Measurements from ENCODE around the gene TOMM6. TPM values are rescaled to one million over a fixed set of nuclear protein-coding genes. Genes with fewer than 3 reads are reported as not detected.
"Not testable (repeated sequence)": the region's sequence is repeated elsewhere in the genome, so short reads cannot be mapped to it uniquely, and the experiment has no call there.

TOMM6 gene
- total RNA-seq, 1 donor: 56.3 TPM

DNA sequence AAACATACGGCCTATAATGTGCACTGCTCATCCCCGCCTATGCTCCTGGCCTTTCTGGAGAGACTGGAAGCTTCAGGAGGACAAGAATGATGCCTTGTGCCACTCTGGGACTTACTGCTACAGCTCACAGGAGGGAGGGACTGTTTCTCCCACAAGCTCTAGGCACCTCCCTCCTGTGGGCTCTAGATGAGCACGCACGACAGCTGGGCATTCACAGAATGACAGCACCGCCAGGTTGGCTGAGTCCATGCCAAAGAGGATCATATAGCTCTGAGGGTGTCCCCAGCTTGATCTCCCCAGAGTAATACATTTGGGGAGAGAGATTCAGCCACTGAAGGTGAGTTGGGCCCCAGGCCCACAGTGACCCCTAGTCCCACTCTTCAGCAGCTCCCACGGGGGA, 30.2 kb upstream of the TOMM6 start:
- no peaks in the 10 kb centered on the region for H3K9me3 ChIP-seq (ENCODE audit: low read depth, low read length)
- H3K4me1 ChIP-seq (ENCODE audit: insufficient read depth, low read length): no peaks in the 10 kb centered on the region
- H3K27me3 ChIP-seq (ENCODE audit: insufficient read depth, low read length): no peaks in the 10 kb centered on the region
- H3K4me3 ChIP-seq (ENCODE audit: low read length): no peak overlapping the region

DNA sequence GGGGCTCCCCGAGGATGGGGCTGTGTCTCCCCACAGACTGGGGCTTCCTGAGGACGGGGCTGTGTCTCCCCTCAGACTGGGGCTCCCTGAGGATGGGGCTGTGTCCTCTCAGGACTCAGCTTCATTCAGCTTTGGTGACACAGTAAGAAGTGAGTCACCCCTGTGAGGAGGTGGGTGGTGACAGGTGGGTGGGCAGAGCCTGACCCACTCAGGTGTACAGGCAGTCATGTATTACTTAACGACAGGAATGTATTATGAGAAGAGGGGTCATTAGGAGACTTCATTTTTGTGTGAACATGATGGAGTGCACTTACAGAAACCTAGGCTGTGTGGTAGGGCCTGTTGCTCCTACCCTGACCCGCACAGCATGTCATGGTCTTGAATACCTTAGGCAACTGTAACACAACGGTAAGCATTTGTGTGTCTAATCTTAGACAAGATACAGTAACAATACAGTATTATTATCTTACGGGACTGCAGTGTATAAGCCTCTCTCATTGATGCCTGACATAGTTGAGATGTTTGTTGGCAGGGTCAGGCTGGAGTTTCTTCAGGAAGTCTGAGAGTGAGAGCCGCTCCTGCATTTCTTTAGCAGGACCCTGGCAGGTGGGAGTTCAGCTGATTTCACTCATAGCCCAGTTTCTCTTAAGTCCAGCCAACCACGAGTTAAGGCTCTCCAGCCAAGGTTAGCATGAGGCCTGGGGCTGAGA, 29.4 kb upstream of the TOMM6 start:
- Histone ChIP-seq H3K27me3 (ENCODE audit: insufficient read depth, low read length) (no peaks in the 10 kb centered on the region), H3K9me3 (ENCODE audit: low read depth, low read length) (no peaks in the 10 kb centered on the region), H3K4me1 (ENCODE audit: insufficient read depth, low read length) (no peaks in the 10 kb centered on the region), H3K4me3 (ENCODE audit: low read length) (no peak overlapping the region)

DNA sequence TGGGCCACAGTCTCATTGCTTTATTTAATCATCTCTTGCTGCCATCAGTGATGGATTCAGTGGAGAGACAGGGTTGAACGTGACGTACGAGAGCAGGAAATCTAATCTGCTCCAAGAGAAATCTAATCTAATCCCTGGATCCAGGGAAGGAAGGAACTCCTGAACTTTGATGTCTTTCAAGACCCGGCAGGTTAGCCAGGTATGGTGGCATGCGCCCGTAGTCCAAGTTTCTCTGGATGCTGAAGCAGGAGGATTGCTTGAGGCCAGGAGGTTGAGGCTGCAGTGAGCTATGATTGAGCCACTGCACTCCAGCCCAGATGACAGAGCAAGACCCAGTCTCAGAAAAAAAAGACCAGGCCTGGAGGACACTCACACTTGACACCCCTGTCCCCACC, 28.9 kb upstream of the TOMM6 start:
- Histone ChIP-seq H3K9me3 (ENCODE audit: low read depth, low read length) (no peaks in the 10 kb centered on the region), H3K4me1 (ENCODE audit: insufficient read depth, low read length) (no peaks in the 10 kb centered on the region), H3K4me3 (ENCODE audit: low read length) (no peak overlapping the region), H3K27me3 (ENCODE audit: insufficient read depth, low read length) (no peaks in the 10 kb centered on the region)

DNA sequence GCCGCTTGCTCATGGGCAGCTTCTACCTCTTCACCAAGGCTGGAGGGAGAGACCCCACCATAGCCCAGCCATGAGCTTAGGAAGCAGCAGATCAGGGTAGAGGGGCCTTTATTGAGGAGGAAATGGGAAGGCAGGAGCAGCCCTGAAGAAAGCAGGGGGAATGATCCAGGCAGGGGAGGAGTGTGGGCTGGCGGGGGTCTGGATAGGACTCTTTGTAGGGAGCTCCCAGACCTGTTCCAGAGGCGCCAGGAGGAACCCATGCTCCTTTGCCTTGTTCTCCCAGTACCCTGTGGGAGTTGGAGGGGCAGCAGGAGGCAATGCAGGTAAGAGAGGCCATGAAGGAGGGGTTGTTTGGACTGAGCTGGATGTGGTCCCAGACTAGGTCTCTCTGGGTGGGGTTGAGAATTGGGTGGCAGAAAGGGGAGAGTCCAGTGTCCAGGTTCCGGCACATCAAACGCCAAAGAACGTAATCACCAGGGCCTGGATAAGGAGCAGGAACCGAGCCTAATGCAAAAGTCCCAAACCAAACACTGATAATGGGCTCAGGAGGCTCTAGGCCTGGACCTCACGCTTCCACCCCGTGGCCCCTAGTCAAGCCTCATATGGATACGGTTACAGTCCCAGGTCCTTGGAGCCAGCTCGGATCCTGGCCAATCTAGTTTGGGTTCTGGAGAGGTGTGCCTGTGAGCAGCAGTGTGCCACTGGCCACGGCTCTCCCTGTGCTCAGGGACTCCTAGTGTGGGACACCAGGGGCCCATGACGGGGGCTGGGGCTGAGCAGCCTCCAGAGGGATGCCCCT, 28.2 kb upstream of the TOMM6 start:
- Histone ChIP-seq H3K4me1 (ENCODE audit: insufficient read depth, low read length) (no peaks in the 10 kb centered on the region), H3K27me3 (ENCODE audit: insufficient read depth, low read length) (no peaks in the 10 kb centered on the region), H3K4me3 (ENCODE audit: low read length) (no peak overlapping the region), H3K9me3 (ENCODE audit: low read depth, low read length) (no peaks in the 10 kb centered on the region)

DNA sequence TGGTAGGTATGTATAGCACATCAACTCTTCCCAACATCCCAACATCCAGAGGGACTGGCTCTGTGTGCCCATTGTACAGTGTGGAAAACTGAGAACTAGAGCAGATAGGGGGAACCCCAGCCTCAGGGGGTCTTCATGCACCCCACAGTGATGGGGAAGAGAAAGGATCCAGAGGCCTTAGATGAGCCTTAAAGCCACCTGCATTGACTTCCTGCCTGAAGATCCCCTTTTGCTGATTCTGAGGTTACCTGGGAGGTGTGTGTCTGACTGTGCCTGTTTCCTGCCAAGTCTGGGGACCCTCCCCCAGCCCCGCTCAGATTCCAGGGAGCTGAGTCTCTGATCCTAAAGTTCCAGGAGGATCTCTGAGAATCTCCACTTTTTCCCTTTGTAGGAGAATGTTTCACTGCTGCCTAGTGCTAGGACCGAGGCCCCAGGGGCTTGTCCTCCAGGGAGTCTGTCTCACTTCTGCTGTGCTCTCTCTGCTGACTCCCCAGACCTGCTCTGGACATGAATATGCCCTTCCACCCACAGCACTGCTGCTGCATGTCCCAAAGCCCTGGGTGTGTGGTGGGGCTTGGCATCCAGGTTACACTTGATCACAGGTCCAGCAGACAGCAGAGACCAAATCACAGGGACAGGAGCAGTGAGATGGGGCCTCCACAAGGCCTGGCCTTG, 27.5 kb upstream of the TOMM6 start:
- H3K4me3 ChIP-seq (ENCODE audit: low read length): no peak overlapping the region
- no peaks in the 10 kb centered on the region for H3K4me1 ChIP-seq (ENCODE audit: insufficient read depth, low read length)
- H3K9me3 ChIP-seq (ENCODE audit: low read depth, low read length): no peaks in the 10 kb centered on the region
- H3K27me3 ChIP-seq (ENCODE audit: insufficient read depth, low read length): no peaks in the 10 kb centered on the region

DNA sequence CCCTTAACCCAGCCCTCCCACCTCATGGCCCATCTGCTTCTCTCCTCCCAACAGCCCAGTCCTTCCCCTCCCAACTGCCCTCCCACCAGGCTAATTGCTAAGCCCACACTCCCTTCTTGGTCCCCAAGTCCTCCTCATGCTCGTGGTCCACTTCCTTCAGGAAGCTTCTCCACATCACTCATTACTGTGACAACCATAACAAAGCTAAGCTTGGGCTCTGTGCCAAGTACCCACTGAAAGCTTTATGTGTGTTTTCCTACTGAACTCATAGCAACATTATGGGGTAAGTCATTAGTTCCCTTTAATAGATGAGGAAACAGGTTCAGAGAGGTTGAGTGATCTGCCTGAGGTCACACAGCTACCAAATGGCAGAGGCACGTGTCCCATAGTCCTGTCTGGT, 24.0 kb upstream of the TOMM6 start:
- no peaks in the 10 kb centered on the region for H3K4me1 ChIP-seq (ENCODE audit: insufficient read depth, low read length)
- H3K9me3 ChIP-seq (ENCODE audit: low read depth, low read length): no peaks in the 10 kb centered on the region
- H3K4me3 ChIP-seq (ENCODE audit: low read length): no peak overlapping the region
- H3K27me3 ChIP-seq (ENCODE audit: insufficient read depth, low read length): no peaks in the 10 kb centered on the region

DNA sequence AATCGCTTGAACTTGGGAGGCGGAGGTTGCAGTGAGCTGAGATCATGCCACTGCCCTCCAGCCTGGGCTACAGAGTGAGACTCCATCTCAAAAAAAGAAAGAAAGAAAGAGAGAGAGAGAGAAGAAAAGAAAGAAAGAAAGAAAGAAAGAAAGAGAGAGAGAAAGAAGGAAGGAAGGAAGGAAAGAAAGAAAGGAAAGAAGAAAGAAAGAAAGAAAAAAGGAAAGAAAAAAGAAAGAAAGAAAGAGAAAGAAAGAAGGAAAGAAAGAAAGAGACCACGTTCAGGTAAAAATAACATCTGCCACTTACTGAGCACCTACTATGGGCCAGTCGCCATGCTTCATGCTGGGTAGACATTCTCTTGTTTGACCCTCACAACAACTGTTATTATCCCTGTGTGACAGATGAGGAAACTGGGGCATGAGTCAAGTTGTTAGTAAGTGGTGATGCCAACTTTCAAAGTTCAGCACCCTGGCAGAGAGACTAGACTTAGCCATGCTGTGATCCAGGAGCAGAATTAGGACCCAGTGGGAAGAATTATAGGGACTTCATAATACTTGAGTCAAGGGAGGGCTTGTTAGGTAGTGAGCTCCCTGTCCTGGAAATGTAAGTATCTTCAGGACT, 21.3 kb upstream of the TOMM6 start:
- H3K4me3 ChIP-seq (ENCODE audit: low read length); H3K9me3 ChIP-seq (ENCODE audit: low read depth, low read length); H3K27me3 ChIP-seq (ENCODE audit: insufficient read depth, low read length); H3K4me1 ChIP-seq (ENCODE audit: insufficient read depth, low read length): not testable (repeated sequence)

DNA sequence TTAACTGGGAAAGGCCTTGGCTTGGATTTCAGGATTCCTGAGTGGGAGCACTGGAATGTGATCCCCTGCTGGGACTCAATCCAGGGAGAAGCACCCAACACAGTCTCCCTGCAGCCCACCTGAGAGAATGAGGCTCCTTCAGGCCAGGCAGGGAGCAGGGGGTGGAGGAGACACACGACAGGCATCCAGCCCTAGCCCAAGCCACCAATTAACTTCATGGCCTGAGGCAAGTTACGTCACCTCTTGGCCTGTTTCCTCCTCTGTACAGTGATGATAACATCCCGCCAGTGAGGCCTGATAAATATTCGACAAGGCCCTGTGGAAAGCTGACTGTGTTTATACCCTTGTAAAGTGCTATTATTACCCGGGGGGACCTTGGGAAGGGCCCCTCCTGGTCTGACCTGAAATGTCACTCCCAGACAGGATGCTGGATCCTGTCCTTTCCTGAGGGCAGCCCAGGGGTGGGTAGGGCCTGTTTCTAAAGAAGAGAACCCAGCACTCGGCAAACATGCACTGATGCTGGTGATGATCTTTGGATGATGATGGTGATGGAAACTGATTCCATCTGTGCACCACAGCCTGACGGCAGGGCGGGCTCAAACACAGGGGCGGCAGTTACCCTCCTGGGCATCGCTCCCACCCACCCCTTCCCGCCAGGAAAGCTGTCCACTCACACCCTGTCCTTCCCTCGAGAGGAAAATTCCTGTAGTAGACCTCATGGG, 20.2 kb upstream of the TOMM6 start:
- no peaks in the 10 kb centered on the region for H3K9me3 ChIP-seq (ENCODE audit: low read depth, low read length)
- H3K4me1 ChIP-seq (ENCODE audit: insufficient read depth, low read length): no peaks in the 10 kb centered on the region
- no peaks in the 10 kb centered on the region for H3K27me3 ChIP-seq (ENCODE audit: insufficient read depth, low read length)
- H3K4me3 ChIP-seq (ENCODE audit: low read length): no peak overlapping the region

DNA sequence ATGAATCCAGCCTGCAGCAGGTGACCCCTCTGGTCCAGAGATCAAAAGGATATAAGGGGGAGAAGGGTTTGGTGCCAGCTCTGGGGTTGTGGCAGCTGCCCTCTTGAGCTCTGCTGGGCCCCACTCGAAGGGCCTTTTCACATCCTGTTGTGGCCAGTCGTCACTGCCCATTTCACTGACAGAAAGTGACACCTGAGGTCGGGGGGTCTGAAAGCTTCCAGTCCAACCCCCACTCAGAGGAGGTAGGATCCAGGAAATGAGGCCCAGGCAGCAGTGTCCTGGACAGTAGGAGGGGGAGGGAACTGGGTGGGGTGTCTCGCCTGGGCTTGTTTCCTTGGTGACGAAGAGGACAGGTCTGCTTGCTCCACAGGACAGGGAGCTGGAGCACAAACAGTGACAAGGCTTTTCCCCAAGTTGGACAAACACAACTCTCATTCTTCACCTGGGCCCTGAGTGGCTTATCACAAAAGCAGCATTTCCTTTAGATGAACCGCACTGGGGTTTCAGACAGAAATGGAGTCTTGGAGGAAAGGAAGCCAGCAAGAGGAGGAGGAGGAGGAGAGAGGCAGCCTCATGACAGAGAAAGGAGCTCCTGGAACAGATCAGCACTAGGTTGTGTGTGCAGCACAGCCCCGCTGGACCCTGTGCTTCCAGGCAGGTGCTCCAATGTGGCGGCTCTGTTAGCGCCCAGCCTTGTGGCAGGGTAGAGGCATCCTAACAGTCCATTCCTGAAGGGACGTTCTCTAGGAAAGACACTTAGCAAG, 18.8 kb upstream of the TOMM6 start:
- H3K9me3 ChIP-seq (ENCODE audit: low read depth, low read length): no peaks in the 10 kb centered on the region
- H3K4me3 ChIP-seq (ENCODE audit: low read length): no peak overlapping the region
- H3K27me3 ChIP-seq (ENCODE audit: insufficient read depth, low read length): no peaks in the 10 kb centered on the region
- no peaks in the 10 kb centered on the region for H3K4me1 ChIP-seq (ENCODE audit: insufficient read depth, low read length)

DNA sequence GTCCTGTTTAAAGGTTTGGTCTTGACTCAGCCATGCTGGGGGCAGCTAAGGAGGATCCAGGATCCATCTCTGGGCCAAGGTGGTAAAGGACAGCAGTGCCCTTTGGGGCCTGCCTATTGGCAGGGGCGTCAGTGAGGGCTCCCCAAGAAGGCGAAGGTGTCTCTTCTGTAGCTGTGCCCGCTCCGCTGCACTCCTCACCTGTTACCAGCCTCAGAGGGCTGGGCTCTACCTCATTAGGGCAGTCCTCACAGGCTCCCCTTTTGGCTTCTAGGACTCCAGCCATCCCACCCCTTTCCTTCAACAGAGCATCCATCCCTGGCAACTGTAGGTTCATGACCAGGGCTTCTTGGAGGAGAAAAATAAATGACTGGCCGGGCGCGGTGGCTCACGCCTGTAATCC, 18.1 kb upstream of the TOMM6 start:
- Histone ChIP-seq H3K4me1 (ENCODE audit: insufficient read depth, low read length) (no peaks in the 10 kb centered on the region), H3K9me3 (ENCODE audit: low read depth, low read length) (no peaks in the 10 kb centered on the region), H3K4me3 (ENCODE audit: low read length) (no peak overlapping the region), H3K27me3 (ENCODE audit: insufficient read depth, low read length) (no peaks in the 10 kb centered on the region)

DNA sequence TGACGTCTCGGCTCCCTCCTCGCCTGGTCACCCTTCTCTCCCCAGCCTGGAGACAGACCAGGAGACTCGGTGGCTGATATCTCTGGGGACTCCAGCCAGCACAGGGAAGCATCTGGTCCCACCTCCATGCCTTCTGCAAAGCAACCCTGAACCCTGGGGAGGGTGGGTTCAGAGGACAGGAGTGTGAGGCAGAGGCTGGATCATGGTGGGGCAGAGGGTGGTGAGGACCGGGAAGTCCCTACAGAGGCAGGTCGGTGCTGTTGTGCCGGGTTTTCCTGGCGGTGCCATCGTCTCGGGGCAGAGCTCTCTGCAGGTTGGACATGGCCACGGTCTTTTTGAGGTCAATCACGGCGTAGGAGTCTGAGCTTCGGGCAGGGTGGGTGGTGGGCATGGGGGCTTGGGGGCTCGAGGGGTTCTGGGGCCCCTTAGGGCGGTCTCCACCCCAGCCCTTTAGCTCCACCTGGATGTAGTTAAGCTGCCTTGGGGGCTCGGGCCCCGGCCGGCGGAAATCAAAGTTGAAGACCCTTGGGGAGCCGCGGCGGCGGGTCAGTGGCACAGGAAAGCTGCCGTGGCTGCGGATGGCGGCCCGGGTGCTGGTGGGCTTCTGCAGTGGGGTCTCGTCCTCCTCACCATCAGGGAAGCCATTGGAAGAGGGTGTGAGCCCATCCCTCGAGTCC, 17.0 kb upstream of the TOMM6 start:
- Histone ChIP-seq H3K9me3 (ENCODE audit: low read depth, low read length) (no peaks in the 10 kb centered on the region), H3K4me3 (ENCODE audit: low read length) (no peak overlapping the region), H3K4me1 (ENCODE audit: insufficient read depth, low read length) (no peaks in the 10 kb centered on the region), H3K27me3 (ENCODE audit: insufficient read depth, low read length) (no peaks in the 10 kb centered on the region)

DNA sequence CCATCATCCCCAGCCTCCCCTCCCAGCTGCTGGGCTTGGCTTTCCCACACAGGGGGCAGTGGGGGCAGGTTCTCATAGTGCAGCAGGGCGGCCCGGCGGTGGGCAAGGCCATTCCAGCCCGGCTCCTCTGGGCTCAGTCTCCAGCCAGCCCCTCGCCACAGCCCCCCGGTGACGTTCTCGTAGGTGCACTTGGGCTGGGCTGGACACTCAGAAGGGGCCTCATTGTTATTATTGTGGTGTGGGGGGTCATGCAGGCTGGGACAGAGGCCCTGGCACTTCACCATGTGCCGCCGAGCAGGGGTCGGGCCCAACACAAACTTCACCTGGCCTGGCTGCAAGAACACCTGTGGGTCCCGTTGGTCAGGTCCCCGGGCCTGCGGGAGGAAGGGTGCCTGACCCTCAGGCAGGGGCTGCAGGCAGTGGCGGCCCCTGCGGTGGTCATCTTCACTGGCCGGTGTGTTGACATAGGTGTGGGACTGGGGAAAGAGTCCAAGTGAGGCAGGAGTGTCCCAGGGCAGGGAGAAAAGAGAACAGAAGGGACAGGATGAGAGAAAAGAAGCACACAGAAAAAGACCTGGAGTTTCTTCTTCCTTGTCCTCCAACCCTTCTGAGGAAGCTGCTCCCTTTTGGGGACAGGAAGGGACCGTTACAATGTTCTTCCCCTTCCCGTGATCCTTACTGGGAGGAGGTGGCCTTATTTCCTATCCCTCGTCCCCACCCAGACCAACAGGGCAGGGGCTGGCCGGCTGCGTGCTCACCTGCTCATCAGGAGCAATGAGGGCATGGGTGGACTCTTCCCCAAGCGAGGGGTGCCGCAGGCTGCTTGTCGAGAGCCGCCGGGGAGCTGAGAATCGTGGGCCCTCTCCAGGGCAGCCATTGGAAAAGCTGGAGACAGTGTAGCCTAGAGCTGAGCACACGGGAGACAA, 16.2 kb upstream of the TOMM6 start:
- Histone ChIP-seq H3K27me3 (ENCODE audit: insufficient read depth, low read length) (no peaks in the 10 kb centered on the region), H3K4me1 (ENCODE audit: insufficient read depth, low read length) (peaks cover 6% of the 10 kb centered on the region), H3K9me3 (ENCODE audit: low read depth, low read length) (no peaks in the 10 kb centered on the region), H3K4me3 (ENCODE audit: low read length) (no peak overlapping the region)

DNA sequence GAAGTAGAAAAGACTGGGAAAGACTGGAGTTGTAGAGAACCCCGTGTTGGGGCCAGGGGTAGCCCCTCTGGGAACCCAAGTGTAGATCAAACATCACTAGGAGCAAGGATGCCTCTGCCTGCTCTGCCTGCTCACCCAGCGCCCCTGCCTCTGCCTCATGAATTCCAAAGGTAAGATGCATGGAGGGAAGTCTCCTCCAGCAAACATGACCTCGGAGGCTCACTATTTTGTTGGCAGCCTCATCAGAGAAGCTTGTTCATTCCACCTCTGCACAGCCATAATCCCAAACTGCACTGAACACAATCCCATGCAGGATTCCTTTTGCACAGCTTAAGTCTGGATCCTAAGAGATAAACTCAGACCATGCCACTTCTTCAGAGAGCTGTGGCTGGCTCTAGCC, 12.7 kb upstream of the TOMM6 start:
- Histone ChIP-seq H3K4me3 (ENCODE audit: low read length) (no peak overlapping the region), H3K9me3 (ENCODE audit: low read depth, low read length) (no peaks in the 10 kb centered on the region), H3K4me1 (ENCODE audit: insufficient read depth, low read length) (peaks cover 37% of the 10 kb centered on the region), H3K27me3 (ENCODE audit: insufficient read depth, low read length) (no peaks in the 10 kb centered on the region)
